Smooth muscle cell (in vitro differentiated cells): ENCODE data around the gene ATXN7L1. TPM values are rescaled to one million over a fixed set of nuclear protein-coding genes. Genes with fewer than 3 reads are reported as not detected.

ENCODE experiments used
- DNase-seq: peaks from one replicate; lab custom pipeline; 2025; ENCODE audit not compliant: unreplicated experiment; lab: John Stamatoyannopoulos, UW
- H2AFZ ChIP-seq: fragments of 200-600 bp; sonication (generic); 2 replicates; pipeline ENCODE4 v1.6.0; 2016; ENCODE audit warnings: antibody characterized with exemption, low read depth, mild to moderate bottlenecking
- H3F3A ChIP-seq: fragments of 200-600 bp; sonication (generic); 2 replicates; pipeline ENCODE4 v1.6.0; 2017; ENCODE audit warnings: antibody characterized with exemption, low read depth
- H3K27ac ChIP-seq: fragments of 200-600 bp; sonication (generic); 2 replicates; pipeline ENCODE4 v1.5.1; 2016; ENCODE audit warnings: low read depth, mild to moderate bottlenecking
- H3K27me3 ChIP-seq: fragments of 200-600 bp; sonication (generic); 2 replicates; pipeline ENCODE4 v1.6.1; 2016; ENCODE audit warnings: low read depth, mild to moderate bottlenecking
- H3K36me3 ChIP-seq: fragments of 200-600 bp; sonication (generic); 2 replicates; pipeline ENCODE4 v1.5.1; 2016; ENCODE audit warnings: low read depth
- H3K4me1 ChIP-seq: fragments of 200-600 bp; sonication (generic); 2 replicates; pipeline ENCODE4 v1.5.1; 2016; ENCODE audit warnings: low read depth
- H3K4me2 ChIP-seq: fragments of 200-600 bp; sonication (generic); 2 replicates; pipeline ENCODE4 v1.6.0; 2016; ENCODE audit warnings: mild to moderate bottlenecking
- H3K4me3 ChIP-seq: fragments of 200-600 bp; sonication (generic); 2 replicates; pipeline ENCODE4 v1.5.1; 2016; ENCODE audit warnings: mild to moderate bottlenecking
- H3K79me2 ChIP-seq: fragments of 200-600 bp; sonication (generic); 2 replicates; pipeline ENCODE4 v1.6.0; 2016; ENCODE audit warnings: low read depth, mild to moderate bottlenecking
- H3K9ac ChIP-seq: fragments of 200-600 bp; sonication (generic); 2 replicates; pipeline ENCODE4 v1.6.0; 2016; ENCODE audit warnings: low read depth
- H3K9me3 ChIP-seq: fragments of 200-600 bp; sonication (generic); replicated peaks from 2 replicates; pipeline ENCODE4 v1.5.1; 2016; ENCODE audit warnings: low read depth
- H4K20me1 ChIP-seq: fragments of 200-600 bp; sonication (generic); 2 replicates; pipeline ENCODE4 v1.6.0; 2016; ENCODE audit warnings: low read depth
- CTCF ChIP-seq: fragments of 200-600 bp; sonication (generic); IDR thresholded peaks from 2 replicates; pipeline ENCODE4 v1.5.1; 2017; ENCODE audit warnings: borderline replicate concordance, mild to moderate bottlenecking, antibody characterized with exemption; ENCODE audit not compliant: insufficient read depth, poor library complexity, severe bottlenecking
- WGBS: methylation state at CpG from one replicate; pipeline ENCODE4 v1.1.7; 2016; ENCODE audit warnings: low lambda C conversion rate; 5-methylcytosine and 5-hydroxymethylcytosine counted together
- polyA plus RNA-seq: library from polyadenylated mRNA; unstranded; fragments of >200 nt; fragmentation: Nextera tagmentation; extraction: Ambion mirVana; gene quantifications from 2 replicates; pipeline ENCODE4 v1.2.1, GENCODE V29; 2016
- total RNA-seq: library from RNA; depleted of rRNA; stranded (reverse); fragments of >200 nt; gene quantifications from 2 replicates; pipeline ENCODE4 v1.2.3, GENCODE V29; 2014

ATXN7L1 gene
- total and polyA plus RNA-seq, 2 experiments from 2014 or later = 3.3 to 4.4 TPM

- Histone ChIP-seq H3K9ac (no peak overlapping the region), H4K20me1 (no peaks in the 10 kb centered on the region), H3K27ac (no peak overlapping the region), H3K9me3 (peaks cover 4% of the 10 kb centered on the region), H3K4me3 (no peak overlapping the region), H3K27me3 (no peaks in the 10 kb centered on the region), H2AFZ (no peak overlapping the region), H3K4me1 (no peaks in the 10 kb centered on the region), H3K79me2 (no peaks in the 10 kb centered on the region), H3K36me3 (peaks cover 3% of the 10 kb centered on the region), H3F3A (no peaks in the 10 kb centered on the region), H3K4me2 (no peak overlapping the region)
- no peak for DNase-seq
- WGBS = 95% methylated on average over 4 of the region's 4 CpGs
- TF ChIP-seq CTCF = no peak
These were observed 35.7 kb upstream of the ATXN7L1 start for GRCh38 chr7:105911961-105912575.

- Histone ChIP-seq H3K4me3 (no peak overlapping the region), H4K20me1 (no peaks in the 10 kb centered on the region), H3K9ac (no peak overlapping the region), H3K4me2 (no peak overlapping the region), H3K4me1 (no peaks in the 10 kb centered on the region), H3F3A (no peaks in the 10 kb centered on the region), H3K27ac (no peak overlapping the region), H3K27me3 (no peaks in the 10 kb centered on the region), H3K9me3 (peaks cover 4% of the 10 kb centered on the region), H3K79me2 (no peaks in the 10 kb centered on the region), H2AFZ (no peak overlapping the region), H3K36me3 (peaks cover 3% of the 10 kb centered on the region)
- TF ChIP-seq CTCF = no peak
- DNase-seq = no peak
- WGBS = 97% methylated on average over 5 of the region's 5 CpGs
These were observed 33.8 kb upstream of the ATXN7L1 start for GRCh38 chr7:105910172-105910571.

GRCh38 chr7:105909742-105910141 lies 33.3 kb upstream of the ATXN7L1 start:
- WGBS = 94% methylated on average over 7 of the region's 7 CpGs
- Histone ChIP-seq H3K36me3 (peaks cover 3% of the 10 kb centered on the region), H3K27me3 (no peaks in the 10 kb centered on the region), H3K4me1 (no peaks in the 10 kb centered on the region), H3K4me2 (no peak overlapping the region), H3K9ac (no peak overlapping the region), H3K79me2 (no peaks in the 10 kb centered on the region), H3F3A (no peaks in the 10 kb centered on the region), H3K4me3 (no peak overlapping the region), H2AFZ (no peak overlapping the region), H3K27ac (no peak overlapping the region), H4K20me1 (no peaks in the 10 kb centered on the region), H3K9me3 (peaks cover 4% of the 10 kb centered on the region)
- no peak for DNase-seq
- no peak for TF ChIP-seq CTCF

- Histone ChIP-seq H3K4me2 (no peak overlapping the region), H3K36me3 (peaks cover 3% of the 10 kb centered on the region), H3K27ac (no peak overlapping the region), H2AFZ (no peak overlapping the region), H3K4me1 (no peaks in the 10 kb centered on the region), H3K4me3 (no peak overlapping the region), H4K20me1 (no peaks in the 10 kb centered on the region), H3K27me3 (no peaks in the 10 kb centered on the region), H3F3A (no peaks in the 10 kb centered on the region), H3K9ac (no peak overlapping the region), H3K9me3 (peaks cover 4% of the 10 kb centered on the region), H3K79me2 (no peaks in the 10 kb centered on the region)
- 86% methylated on average over 9 of the region's 9 CpGs for WGBS
- no peak for DNase-seq
- TF ChIP-seq CTCF = no peak
These were observed 30.9 kb upstream of the ATXN7L1 start for GRCh38 chr7:105907129-105907846.
